ENCODE measurements around the gene CEP41.

GRCh38 chr7:130454959-130455358 lies 14.1 kb upstream of the CEP41 start:
- TF ChIP-seq CTCF (IDR thresholded peaks at IDR 0.05) = no peak
- TF ChIP-seq POLR2A (IDR thresholded peaks at IDR 0.05) = no peak
